ENCODE measurements around the gene THRB.

The THRB gene

GRCh38 chr3:24271228-24271627, 223.4 kb downstream of the THRB start:
- no peak for DNase-seq (ENCODE audit: low read depth, low spot score)

- no peak for DNase-seq (ENCODE audit: low read depth, low spot score)
Observed at GRCh38 chr3:24270744-24271143, 223.9 kb downstream of the THRB start.

- DNase-seq (ENCODE audit: low read depth, low spot score) = peak; percentile 24
Observed at GRCh38 chr3:24270204-24270691, 224.4 kb downstream of the THRB start.

GRCh38 chr3:24264748-24265158, 229.9 kb downstream of the THRB start:
- peak; percentile 28 for DNase-seq (ENCODE audit: low read depth, low spot score)

GRCh38 chr3:24264011-24264410, 230.6 kb downstream of the THRB start:
- no peak for DNase-seq (ENCODE audit: low read depth, low spot score)

GRCh38 chr3:24263069-24263668, 231.5 kb downstream of the THRB start:
- no peak for DNase-seq (ENCODE audit: low read depth, low spot score)

- DNase-seq (ENCODE audit: low read depth, low spot score) = no peak
Observed at GRCh38 chr3:24261521-24261920, 233.1 kb downstream of the THRB start.

GRCh38 chr3:24259901-24260512, 234.6 kb downstream of the THRB start:
- DNase-seq (ENCODE audit: low read depth, low spot score) = no peak

- no peak for DNase-seq (ENCODE audit: low read depth, low spot score)
Observed at GRCh38 chr3:24258727-24259600, 235.7 kb downstream of the THRB start.

GRCh38 chr3:24258260-24258659, 236.4 kb downstream of the THRB start:
- no peak for DNase-seq (ENCODE audit: low read depth, low spot score)

GRCh38 chr3:24255414-24255813, 239.2 kb downstream of the THRB start:
- DNase-seq (ENCODE audit: low read depth, low spot score) = no peak

GRCh38 chr3:24254649-24255048, 240.0 kb downstream of the THRB start:
- DNase-seq (ENCODE audit: low read depth, low spot score) = no peak

- no peak for DNase-seq (ENCODE audit: low read depth, low spot score)
Observed at GRCh38 chr3:24253336-24253735, 241.3 kb downstream of the THRB start.

GRCh38 chr3:24249523-24249922, 245.1 kb downstream of the THRB start:
- DNase-seq (ENCODE audit: low read depth, low spot score) = no peak

- no peak for DNase-seq (ENCODE audit: low read depth, low spot score)
Observed at GRCh38 chr3:24245056-24245455, 249.6 kb downstream of the THRB start.

GRCh38 chr3:24244491-24244890, 250.2 kb downstream of the THRB start:
- no peak for DNase-seq (ENCODE audit: low read depth, low spot score)

GRCh38 chr3:24242012-24242698, 252.5 kb downstream of the THRB start:
- no peak for DNase-seq (ENCODE audit: low read depth, low spot score)

- DNase-seq (ENCODE audit: low read depth, low spot score) = no peak
Observed at GRCh38 chr3:24240306-24240705, 254.3 kb downstream of the THRB start.

- DNase-seq (ENCODE audit: low read depth, low spot score) = peak; percentile 74
Observed at GRCh38 chr3:24237971-24238706, 256.5 kb downstream of the THRB start.

- DNase-seq (ENCODE audit: low read depth, low spot score) = no peak
Observed at GRCh38 chr3:24235121-24235520, 259.5 kb downstream of the THRB start.

GRCh38 chr3:24232784-24233183, 261.9 kb downstream of the THRB start:
- no peak for DNase-seq (ENCODE audit: low read depth, low spot score)

Data from ELF-1 (cell line).